ENCODE results near the gene VTI1B. TPM values are rescaled to one million over a fixed set of nuclear protein-coding genes. Genes with fewer than 3 reads are reported as not detected.

VTI1B gene
- total and polyA plus RNA-seq, 2 experiments from 2014 or later, result 44.7 to 96.1 TPM

DNA sequence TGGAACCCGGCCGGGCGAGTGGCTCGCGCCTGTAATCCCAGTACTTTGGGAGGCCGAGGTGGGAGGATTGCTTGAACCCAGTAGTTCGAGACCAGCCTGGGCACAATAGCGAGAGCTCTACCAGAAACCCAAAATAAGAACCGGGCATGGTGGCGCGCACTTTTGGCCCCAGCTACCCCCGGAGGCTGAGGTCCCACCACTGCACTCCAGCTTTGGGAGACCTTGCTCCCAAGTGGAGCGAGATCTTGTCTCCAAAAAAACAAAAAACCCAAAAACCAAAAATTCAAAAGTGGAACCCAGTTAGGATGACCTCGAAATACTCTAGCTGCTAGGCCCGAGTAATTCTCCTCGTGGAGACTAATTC lies 769 bp upstream of the VTI1B start:
- no peaks in the 10 kb centered on the region for H3K9me2 ChIP-seq (ENCODE audit: insufficient read depth)
- peaks cover 26% of the 10 kb centered on the region for H3K36me3 ChIP-seq (ENCODE audit: insufficient read depth)
- peaks cover 15% of the 10 kb centered on the region for H3F3A ChIP-seq (replicated peaks; ENCODE audit: low read depth)
- Mint-ChIP-seq H3K4me1 (peaks cover 15% of the 10 kb centered on the region), H3K4me3 (peak overlapping the region; percentile 92), H3K9me3 (no peaks in the 10 kb centered on the region), H3K27me3 (ENCODE audit: insufficient read depth, low read depth, poor library complexity) (peaks cover 8% of the 10 kb centered on the region), H3K27ac (peak overlapping the region; percentile 94), H3K36me3 (ENCODE audit: low read depth) (peaks cover 31% of the 10 kb centered on the region)
- peak overlapping the region; percentile 97 for H3K27ac ChIP-seq (ENCODE audit: low read depth)
- peaks cover 11% of the 10 kb centered on the region for H3K4me1 ChIP-seq (ENCODE audit: insufficient read depth)
- TF ChIP-seq, protein P1, sequence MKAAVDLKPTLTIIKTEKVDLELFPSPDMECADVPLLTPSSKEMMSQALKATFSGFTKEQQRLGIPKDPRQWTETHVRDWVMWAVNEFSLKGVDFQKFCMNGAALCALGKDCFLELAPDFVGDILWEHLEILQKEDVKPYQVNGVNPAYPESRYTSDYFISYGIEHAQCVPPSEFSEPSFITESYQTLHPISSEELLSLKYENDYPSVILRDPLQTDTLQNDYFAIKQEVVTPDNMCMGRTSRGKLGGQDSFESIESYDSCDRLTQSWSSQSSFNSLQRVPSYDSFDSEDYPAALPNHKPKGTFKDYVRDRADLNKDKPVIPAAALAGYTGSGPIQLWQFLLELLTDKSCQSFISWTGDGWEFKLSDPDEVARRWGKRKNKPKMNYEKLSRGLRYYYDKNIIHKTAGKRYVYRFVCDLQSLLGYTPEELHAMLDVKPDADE (IDR thresholded peaks at IDR 0.05), result no peak
- no peak for TF ChIP-seq CREB1 (CRISPR knock-in tag; IDR thresholded peaks at IDR 0.05; ENCODE audit: low read depth)
- no peak for TF ChIP-seq POLR2AphosphoS5 (IDR thresholded peaks at IDR 0.05; ENCODE audit: low read depth)
- no peak for TF ChIP-seq CTCF (conservative IDR thresholded peaks at IDR 0.05; ENCODE audit: low read depth in 2 of 2)
- TF ChIP-seq, protein P2, sequence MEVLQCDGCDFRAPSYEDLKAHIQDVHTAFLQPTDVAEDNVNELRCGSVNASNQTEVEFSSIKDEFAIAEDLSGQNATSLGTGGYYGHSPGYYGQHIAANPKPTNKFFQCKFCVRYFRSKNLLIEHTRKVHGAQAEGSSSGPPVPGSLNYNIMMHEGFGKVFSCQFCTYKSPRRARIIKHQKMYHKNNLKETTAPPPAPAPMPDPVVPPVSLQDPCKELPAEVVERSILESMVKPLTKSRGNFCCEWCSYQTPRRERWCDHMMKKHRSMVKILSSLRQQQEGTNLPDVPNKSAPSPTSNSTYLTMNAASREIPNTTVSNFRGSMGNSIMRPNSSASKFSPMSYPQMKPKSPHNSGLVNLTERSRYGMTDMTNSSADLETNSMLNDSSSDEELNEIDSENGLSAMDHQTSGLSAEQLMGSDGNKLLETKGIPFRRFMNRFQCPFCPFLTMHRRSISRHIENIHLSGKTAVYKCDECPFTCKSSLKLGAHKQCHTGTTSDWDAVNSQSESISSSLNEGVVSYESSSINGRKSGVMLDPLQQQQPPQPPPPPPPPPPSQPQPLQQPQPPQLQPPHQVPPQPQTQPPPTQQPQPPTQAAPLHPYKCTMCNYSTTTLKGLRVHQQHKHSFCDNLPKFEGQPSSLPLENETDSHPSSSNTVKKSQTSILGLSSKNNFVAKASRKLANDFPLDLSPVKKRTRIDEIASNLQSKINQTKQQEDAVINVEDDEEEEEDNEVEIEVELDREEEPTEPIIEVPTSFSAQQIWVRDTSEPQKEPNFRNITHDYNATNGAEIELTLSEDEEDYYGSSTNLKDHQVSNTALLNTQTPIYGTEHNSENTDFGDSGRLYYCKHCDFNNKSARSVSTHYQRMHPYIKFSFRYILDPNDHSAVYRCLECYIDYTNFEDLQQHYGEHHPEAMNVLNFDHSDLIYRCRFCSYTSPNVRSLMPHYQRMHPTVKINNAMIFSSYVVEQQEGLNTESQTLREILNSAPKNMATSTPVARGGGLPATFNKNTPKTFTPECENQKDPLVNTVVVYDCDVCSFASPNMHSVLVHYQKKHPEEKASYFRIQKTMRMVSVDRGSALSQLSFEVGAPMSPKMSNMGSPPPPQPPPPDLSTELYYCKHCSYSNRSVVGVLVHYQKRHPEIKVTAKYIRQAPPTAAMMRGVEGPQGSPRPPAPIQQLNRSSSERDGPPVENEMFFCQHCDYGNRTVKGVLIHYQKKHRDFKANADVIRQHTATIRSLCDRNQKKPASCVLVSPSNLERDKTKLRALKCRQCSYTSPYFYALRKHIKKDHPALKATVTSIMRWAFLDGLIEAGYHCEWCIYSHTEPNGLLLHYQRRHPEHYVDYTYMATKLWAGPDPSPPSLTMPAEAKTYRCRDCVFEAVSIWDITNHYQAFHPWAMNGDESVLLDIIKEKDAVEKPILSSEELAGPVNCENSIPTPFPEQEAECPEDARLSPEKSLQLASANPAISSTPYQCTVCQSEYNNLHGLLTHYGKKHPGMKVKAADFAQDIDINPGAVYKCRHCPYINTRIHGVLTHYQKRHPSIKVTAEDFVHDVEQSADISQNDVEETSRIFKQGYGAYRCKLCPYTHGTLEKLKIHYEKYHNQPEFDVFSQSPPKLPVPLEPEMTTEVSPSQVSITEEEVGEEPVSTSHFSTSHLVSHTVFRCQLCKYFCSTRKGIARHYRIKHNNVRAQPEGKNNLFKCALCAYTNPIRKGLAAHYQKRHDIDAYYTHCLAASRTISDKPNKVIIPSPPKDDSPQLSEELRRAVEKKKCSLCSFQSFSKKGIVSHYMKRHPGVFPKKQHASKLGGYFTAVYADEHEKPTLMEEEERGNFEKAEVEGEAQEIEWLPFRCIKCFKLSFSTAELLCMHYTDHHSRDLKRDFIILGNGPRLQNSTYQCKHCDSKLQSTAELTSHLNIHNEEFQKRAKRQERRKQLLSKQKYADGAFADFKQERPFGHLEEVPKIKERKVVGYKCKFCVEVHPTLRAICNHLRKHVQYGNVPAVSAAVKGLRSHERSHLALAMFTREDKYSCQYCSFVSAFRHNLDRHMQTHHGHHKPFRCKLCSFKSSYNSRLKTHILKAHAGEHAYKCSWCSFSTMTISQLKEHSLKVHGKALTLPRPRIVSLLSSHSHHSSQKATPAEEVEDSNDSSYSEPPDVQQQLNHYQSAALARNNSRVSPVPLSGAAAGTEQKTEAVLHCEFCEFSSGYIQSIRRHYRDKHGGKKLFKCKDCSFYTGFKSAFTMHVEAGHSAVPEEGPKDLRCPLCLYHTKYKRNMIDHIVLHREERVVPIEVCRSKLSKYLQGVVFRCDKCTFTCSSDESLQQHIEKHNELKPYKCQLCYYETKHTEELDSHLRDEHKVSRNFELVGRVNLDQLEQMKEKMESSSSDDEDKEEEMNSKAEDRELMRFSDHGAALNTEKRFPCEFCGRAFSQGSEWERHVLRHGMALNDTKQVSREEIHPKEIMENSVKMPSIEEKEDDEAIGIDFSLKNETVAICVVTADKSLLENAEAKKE (CRISPR knock-in tag; IDR thresholded peaks at IDR 0.05), result no peak
- TF ChIP-seq EZH2phosphoT487 (IDR thresholded peaks at IDR 0.05; ENCODE audit: unreplicated experiment), result no peak
- no peak for TF ChIP-seq STAT1 (IDR thresholded peaks at IDR 0.05; ENCODE audit: unreplicated experiment)
- no peak for TF ChIP-seq JUNB (IDR thresholded peaks at IDR 0.05; ENCODE audit: unreplicated experiment)
- TF ChIP-seq NANOG (IDR thresholded peaks at IDR 0.05; ENCODE audit: borderline replicate concordance), result no peak
- TF ChIP-seq, protein P3, sequence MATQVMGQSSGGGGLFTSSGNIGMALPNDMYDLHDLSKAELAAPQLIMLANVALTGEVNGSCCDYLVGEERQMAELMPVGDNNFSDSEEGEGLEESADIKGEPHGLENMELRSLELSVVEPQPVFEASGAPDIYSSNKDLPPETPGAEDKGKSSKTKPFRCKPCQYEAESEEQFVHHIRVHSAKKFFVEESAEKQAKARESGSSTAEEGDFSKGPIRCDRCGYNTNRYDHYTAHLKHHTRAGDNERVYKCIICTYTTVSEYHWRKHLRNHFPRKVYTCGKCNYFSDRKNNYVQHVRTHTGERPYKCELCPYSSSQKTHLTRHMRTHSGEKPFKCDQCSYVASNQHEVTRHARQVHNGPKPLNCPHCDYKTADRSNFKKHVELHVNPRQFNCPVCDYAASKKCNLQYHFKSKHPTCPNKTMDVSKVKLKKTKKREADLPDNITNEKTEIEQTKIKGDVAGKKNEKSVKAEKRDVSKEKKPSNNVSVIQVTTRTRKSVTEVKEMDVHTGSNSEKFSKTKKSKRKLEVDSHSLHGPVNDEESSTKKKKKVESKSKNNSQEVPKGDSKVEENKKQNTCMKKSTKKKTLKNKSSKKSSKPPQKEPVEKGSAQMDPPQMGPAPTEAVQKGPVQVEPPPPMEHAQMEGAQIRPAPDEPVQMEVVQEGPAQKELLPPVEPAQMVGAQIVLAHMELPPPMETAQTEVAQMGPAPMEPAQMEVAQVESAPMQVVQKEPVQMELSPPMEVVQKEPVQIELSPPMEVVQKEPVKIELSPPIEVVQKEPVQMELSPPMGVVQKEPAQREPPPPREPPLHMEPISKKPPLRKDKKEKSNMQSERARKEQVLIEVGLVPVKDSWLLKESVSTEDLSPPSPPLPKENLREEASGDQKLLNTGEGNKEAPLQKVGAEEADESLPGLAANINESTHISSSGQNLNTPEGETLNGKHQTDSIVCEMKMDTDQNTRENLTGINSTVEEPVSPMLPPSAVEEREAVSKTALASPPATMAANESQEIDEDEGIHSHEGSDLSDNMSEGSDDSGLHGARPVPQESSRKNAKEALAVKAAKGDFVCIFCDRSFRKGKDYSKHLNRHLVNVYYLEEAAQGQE (IDR thresholded peaks at IDR 0.05; ENCODE audit: unreplicated experiment), result no peak
- TF ChIP-seq ZNF331 (CRISPR knock-in tag; IDR thresholded peaks at IDR 0.05; ENCODE audit: low read depth), result no peak
- TF ChIP-seq EZH2 (IDR thresholded peaks at IDR 0.05; ENCODE audit: low read depth, unreplicated experiment), result no peak
- TF ChIP-seq ZNF114 (CRISPR knock-in tag; IDR thresholded peaks at IDR 0.05), result no peak
- no peak; the same call in 2 of the 3 replicates for ATAC-seq
- H4K20me1 ChIP-seq (replicated peaks; ENCODE audit: insufficient read depth), result peaks cover 38% of the 10 kb centered on the region
- H3K79me2 ChIP-seq (replicated peaks; ENCODE audit: insufficient read depth), result peaks cover 52% of the 10 kb centered on the region
- peak overlapping the region; percentile 76 for H3K4me2 ChIP-seq
- H3K27me3 ChIP-seq (ENCODE audit: insufficient read depth), result no peaks in the 10 kb centered on the region
- peak overlapping the region; percentile 69; the same call in 1 of the 2 replicates for H2AFZ ChIP-seq
- peak overlapping the region; percentile 88 for H3K4me3 ChIP-seq
- DNase-seq (ENCODE audit: low spot score), result no peak
